B cell (primary cell): ENCODE data around the gene CUTA. TPM values are rescaled to one million over a fixed set of nuclear protein-coding genes. Genes with fewer than 3 reads are reported as not detected.

ENCODE experiments used
- ATAC-seq: fragments of 200-7000 bp; cut with Tn5 transposase; one replicate; pipeline ENCODE4 v1.10.0; 2021; ENCODE audit warnings: low read depth, mild to moderate bottlenecking, moderate number of reproducible peaks, moderate library complexity
- CTCF ChIA-PET: fragments of 350-600 bp; sonication (Branson Sonifier 250); formaldehyde crosslinking; loops from one replicate; lab custom pipeline; 2021; ENCODE audit warnings: antibody characterized with exemption, inconsistent platforms; lab: Charles Lee
- POLR2A ChIA-PET: fragments of 350-600 bp; sonication (Branson Sonifier 250); formaldehyde crosslinking; loops from one replicate; lab custom pipeline; 2021; ENCODE audit warnings: antibody characterized with exemption; lab: Charles Lee
- DNase-seq: peaks from one replicate; pipeline ENCODE4 v3.0.0; 2013
- H2AFZ ChIP-seq: 2 replicates; pipeline ENCODE4 v1.6.1; 2012; ENCODE audit warnings: mild to moderate bottlenecking, low read depth, low read length; ENCODE audit not compliant: insufficient read depth, poor library complexity, severe bottlenecking
- H3K27ac ChIP-seq, 2 donors: 1 replicate in 1 of 2; 2 replicates in 1 of 2; pipeline ENCODE4 v1.5.1; 2012 to 2013; ENCODE audit warnings: low read length in 2 of 2, mild to moderate bottlenecking in 2 of 2, moderate library complexity in 1 of 2
- H3K27me3 ChIP-seq, 4 experiments: fragments of 200-600 bp in 1 of 4; sonication (generic) in 1 of 4; replicated peaks in 1 of 4; 1 replicate in 2 of 4; 2 replicates in 2 of 4; pipeline versions ENCODE4 v1.6.1 to v1.7.0; 2013 to 2016; ENCODE audit warnings: low read length in 3 of 4, mild to moderate bottlenecking in 2 of 4, mixed read lengths in 1 of 4, moderate library complexity in 1 of 4; ENCODE audit not compliant: insufficient read depth in 4 of 4, control insufficient read depth in 3 of 4; ENCODE audit errors: control extremely low read depth in 1 of 4
- H3K36me3 ChIP-seq, 2 experiments: replicated peaks in 1 of 2; 1 replicate in 1 of 2; 2 replicates in 1 of 2; pipeline versions ENCODE4 v1.6.1 to v1.7.1; 2013; ENCODE audit warnings: low read length in 1 of 2; ENCODE audit not compliant: insufficient read depth in 2 of 2, control insufficient read depth in 1 of 2; ENCODE audit errors: control extremely low read depth in 1 of 2, extremely low read depth in 1 of 2
- H3K4me1 ChIP-seq, 2 donors: fragments of 200-600 bp in 1 of 2; sonication (generic) in 1 of 2; 1 replicate in 1 of 2; 2 replicates in 1 of 2; pipeline versions ENCODE4 v1.5.1 to v1.6.1; 2013 to 2017; ENCODE audit warnings: low read length in 2 of 2; ENCODE audit not compliant: control insufficient read depth in 2 of 2, insufficient read depth in 2 of 2
- H3K4me2 ChIP-seq: replicated peaks from 2 replicates; pipeline ENCODE3; 2012; ENCODE audit warnings: mild to moderate bottlenecking, low read depth, low read length; ENCODE audit not compliant: poor library complexity, severe bottlenecking
- H3K4me3 ChIP-seq, 5 experiments: fragments of 200-600 bp in 1 of 5; sonication (generic) in 1 of 5; 1 replicate in 3 of 5; 2 replicates in 2 of 5; pipeline versions ENCODE4 v1.5.1 to v1.7.0; 2011 to 2016; ENCODE audit warnings: low read length in 4 of 5, mild to moderate bottlenecking in 4 of 5, low read depth in 2 of 5, control low read depth in 1 of 5, moderate library complexity in 1 of 5; ENCODE audit not compliant: insufficient read depth in 1 of 5; ENCODE audit errors: control extremely low read depth in 1 of 5, extremely low read depth in 1 of 5
- H3K79me2 ChIP-seq: fragments of 200-600 bp; sonication (generic); one replicate; pipeline ENCODE4 v1.6.0; 2016; ENCODE audit warnings: low read length; ENCODE audit not compliant: control insufficient read depth, insufficient read depth
- H3K9ac ChIP-seq: fragments of 200-600 bp; sonication (generic); 2 replicates; pipeline ENCODE4 v1.6.1; 2017; ENCODE audit warnings: mild to moderate bottlenecking, low read length, moderate library complexity
- H3K9me3 ChIP-seq, 3 donors: one replicate each; pipeline versions ENCODE4 v1.6.1 to v1.7.1; 2013; ENCODE audit warnings: low read length in 2 of 3; ENCODE audit not compliant: control insufficient read depth in 2 of 3, insufficient read depth in 1 of 3; ENCODE audit errors: control extremely low read depth in 1 of 3
- H4K20me1 ChIP-seq: 2 replicates; pipeline ENCODE4 v1.6.0; 2012; ENCODE audit warnings: mild to moderate bottlenecking, low read length; ENCODE audit not compliant: insufficient read depth, control insufficient read depth, poor library complexity, severe bottlenecking
- H3K27ac Mint-ChIP-seq: one replicate; pipeline ENCODE4 v1.8.0; 2021; ENCODE audit warnings: mixed read lengths
- H3K27me3 Mint-ChIP-seq: one replicate; pipeline ENCODE4 v1.8.0; 2021; ENCODE audit warnings: mixed read lengths
- H3K4me1 Mint-ChIP-seq: one replicate; pipeline ENCODE4 v1.8.0; 2021; ENCODE audit warnings: mixed read lengths
- H3K4me3 Mint-ChIP-seq: one replicate; pipeline ENCODE4 v1.8.0; 2021; ENCODE audit warnings: mixed read lengths
- H3K9me3 Mint-ChIP-seq: one replicate; pipeline ENCODE4 v1.8.0; 2022; ENCODE audit warnings: mixed read lengths; ENCODE audit not compliant: insufficient read depth
- EZH2 ChIP-seq: IDR thresholded peaks from 2 replicates; pipeline ENCODE4 v1.6.1; 2012; ENCODE audit warnings: borderline replicate concordance, low read depth, mild to moderate bottlenecking, moderate library complexity, low read length; ENCODE audit not compliant: insufficient read depth, poor library complexity, severe bottlenecking
- WGBS: methylation state at CpG from one replicate; pipeline ENCODE4 v1.1.5; 2013; ENCODE audit warnings: missing lambda C conversion rate; ENCODE audit not compliant: insufficient coverage; 5-methylcytosine and 5-hydroxymethylcytosine counted together
- intact Hi-C: fragments of 100-400 bp; cut with micrococcal nuclease; formaldehyde crosslinking; loops from one replicate; pipeline ENCODE4 v1.10.0; 2022
- polyA plus RNA-seq: library from polyadenylated mRNA; depleted of rRNA; stranded (reverse); fragments of >200 nt; gene quantifications from 2 replicates; pipeline ENCODE4 v1.2.3, GENCODE V29; 2012
- total RNA-seq, 2 donors: library from RNA; stranded (reverse); fragments of 120-200 nt in 1 of 2; gene quantifications; 1 replicate in 1 of 2; 2 replicates in 1 of 2; pipeline versions ENCODE4 v1.2.3 to v1.2.4, GENCODE V29; 2013 to 2022
- TF ChIP-seq, protein P1 (sequence below): fragments of 200-600 bp; IDR thresholded peaks from one replicate; pipeline ENCODE4 v1.8.0; 2022; ENCODE audit warnings: antibody characterized with exemption, mild to moderate bottlenecking

CUTA gene
- total and polyA plus RNA-seq, 2 donors (not counting 1 experiment from before 2014, with no cell fraction given) = 137 to 226 TPM

GRCh38 chr6:33428224-33428965, 10.5 kb upstream of the CUTA start:
- intact Hi-C loops = loop anchor here (1.0 to 5.0 kb wide), 3 partner anchors 18 to 194 kb away; partner anchors contain the start of genes ITPR3 and TAPBP
- H3K27me3 Mint-ChIP-seq = no peaks in the 10 kb centered on the region
- POLR2A ChIA-PET = interaction anchor here (0.7 to 1.0 kb wide), 2 partner anchors 10 to 142 kb away, joined by 3 to 5 read pairs; partner anchors contain the start of gene CUTA
- peak overlapping the region; percentile 96 for H3K27ac Mint-ChIP-seq
- Histone ChIP-seq H3K4me1 (peaks cover 74 to 81% of the 10 kb centered on the region in 2 donors), H3K9me3 (no peaks in the 10 kb centered on the region), H4K20me1 (no peaks in the 10 kb centered on the region), H3K79me2 (peaks cover 19% of the 10 kb centered on the region), H3K36me3 (no peaks in the 10 kb centered on the region), H3K27me3 (no peaks in the 10 kb centered on the region), H3K4me3 (peak overlapping the region in 4 of 5 experiments; percentile 50 to 65 (median 56)), H3K4me2 (peak overlapping the region; percentile 88), H3K27ac (peak overlapping the region; percentile 59 to 75), H2AFZ (peak overlapping the region; percentile 61), H3K9ac (peak overlapping the region; percentile 58)
- no peaks in the 10 kb centered on the region for H3K9me3 Mint-ChIP-seq
- TF ChIP-seq, protein P1, sequence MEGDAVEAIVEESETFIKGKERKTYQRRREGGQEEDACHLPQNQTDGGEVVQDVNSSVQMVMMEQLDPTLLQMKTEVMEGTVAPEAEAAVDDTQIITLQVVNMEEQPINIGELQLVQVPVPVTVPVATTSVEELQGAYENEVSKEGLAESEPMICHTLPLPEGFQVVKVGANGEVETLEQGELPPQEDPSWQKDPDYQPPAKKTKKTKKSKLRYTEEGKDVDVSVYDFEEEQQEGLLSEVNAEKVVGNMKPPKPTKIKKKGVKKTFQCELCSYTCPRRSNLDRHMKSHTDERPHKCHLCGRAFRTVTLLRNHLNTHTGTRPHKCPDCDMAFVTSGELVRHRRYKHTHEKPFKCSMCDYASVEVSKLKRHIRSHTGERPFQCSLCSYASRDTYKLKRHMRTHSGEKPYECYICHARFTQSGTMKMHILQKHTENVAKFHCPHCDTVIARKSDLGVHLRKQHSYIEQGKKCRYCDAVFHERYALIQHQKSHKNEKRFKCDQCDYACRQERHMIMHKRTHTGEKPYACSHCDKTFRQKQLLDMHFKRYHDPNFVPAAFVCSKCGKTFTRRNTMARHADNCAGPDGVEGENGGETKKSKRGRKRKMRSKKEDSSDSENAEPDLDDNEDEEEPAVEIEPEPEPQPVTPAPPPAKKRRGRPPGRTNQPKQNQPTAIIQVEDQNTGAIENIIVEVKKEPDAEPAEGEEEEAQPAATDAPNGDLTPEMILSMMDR = peak; percentile 62
- no peak for TF ChIP-seq EZH2
- peak overlapping the region; percentile 96 for H3K4me3 Mint-ChIP-seq
- peak; percentile 9 for ATAC-seq
- CTCF ChIA-PET = interaction anchor here (0.9 to 1.3 kb wide), 5 partner anchors 10 to 157 kb away, joined by 3 to 6 read pairs (median 3); partner anchors contain the start of gene CUTA
- WGBS = 3% methylated on average over 33 of the region's 33 CpGs
- peak; percentile 80 for DNase-seq
- H3K4me1 Mint-ChIP-seq = peaks cover 89% of the 10 kb centered on the region
